Prostate gland (tissue), 2 donors: Measurements from ENCODE around the gene GFI1B. TPM values are rescaled to one million over a fixed set of nuclear protein-coding genes. Genes with fewer than 3 reads are reported as not detected.

Source experiments
- DNase-seq: peaks from one replicate; pipeline ENCODE4 v3.0.0-alpha.2; 2019; ENCODE audit warnings: low spot score
- H3K27ac ChIP-seq, 2 donors: fragments of 200-600 bp; sonication (generic); 2 replicates each; pipeline ENCODE4 v1.5.1; 2017 to 2019
- H3K27me3 ChIP-seq: fragments of 200-600 bp; sonication (generic); replicated peaks from 2 replicates; pipeline ENCODE4 v1.5.1; 2019; ENCODE audit not compliant: insufficient read depth
- H3K36me3 ChIP-seq, 2 donors: fragments of 200-600 bp; sonication (generic); 1 replicate in 1 of 2; 2 replicates in 1 of 2; pipeline versions ENCODE4 v1.5.1 to v1.8.1; 2017 to 2019
- H3K4me1 ChIP-seq: fragments of 200-600 bp; sonication (generic); replicated peaks from 2 replicates; pipeline ENCODE4 v1.5.1; 2019
- H3K4me3 ChIP-seq, 2 donors: fragments of 200-600 bp; sonication (generic); 2 replicates each; pipeline ENCODE4 v1.5.1; 2017 to 2019
- H3K9me3 ChIP-seq: fragments of 200-600 bp; sonication (generic); 2 replicates; pipeline ENCODE4 v1.5.1; 2017
- POLR2A ChIP-seq: fragments of 450-650 bp; IDR thresholded peaks from one replicate; pipeline ENCODE4 v1.6.1; 2016; ENCODE audit warnings: antibody characterized with exemption, mild to moderate bottlenecking
- POLR2AphosphoS5 ChIP-seq: sonication (generic); formaldehyde crosslinking; IDR thresholded peaks from one replicate; pipeline ENCODE4 v1.6.1; 2017; ENCODE audit warnings: antibody characterized with exemption
- WGBS: methylation state at CpG from one replicate; pipeline ENCODE4 v1.1.5; 2018; 5-methylcytosine and 5-hydroxymethylcytosine counted together
- intact Hi-C: fragments of 100-400 bp; cut with DNase I; formaldehyde crosslinking; loops from one replicate; pipeline ENCODE4 v1.14.2; 2022
- total RNA-seq, 2 donors: library from RNA; depleted of rRNA; stranded (reverse); fragments of >200 nt; gene quantifications; one replicate each; pipeline ENCODE4 v1.1.0, GENCODE V29; 2016
- TF ChIP-seq, protein P1 (sequence below), 4 experiments: fragments of 200-600 bp in 2 of 4; fragments of 450-650 bp in 2 of 4; sonication (generic) in 2 of 4; IDR thresholded peaks; 1 replicate in 3 of 4; 2 replicates in 1 of 4; pipeline ENCODE4 v1.5.1; 2016 to 2019; ENCODE audit warnings: antibody characterized with exemption in 4 of 4, mild to moderate bottlenecking in 2 of 4, moderate library complexity in 2 of 4

Gene GFI1B
- total RNA-seq, 2 donors from 2014 or later = 0.85 TPM; not detected in 1

- Histone ChIP-seq H3K36me3 (no peaks in the 10 kb centered on the region), H3K4me1 (no peaks in the 10 kb centered on the region), H3K4me3 (no peak overlapping the region), H3K27ac (no peak overlapping the region), H3K27me3 (peaks cover 3% of the 10 kb centered on the region), H3K9me3 (no peaks in the 10 kb centered on the region)
- TF ChIP-seq POLR2AphosphoS5 = no peak
- TF ChIP-seq, protein P1, sequence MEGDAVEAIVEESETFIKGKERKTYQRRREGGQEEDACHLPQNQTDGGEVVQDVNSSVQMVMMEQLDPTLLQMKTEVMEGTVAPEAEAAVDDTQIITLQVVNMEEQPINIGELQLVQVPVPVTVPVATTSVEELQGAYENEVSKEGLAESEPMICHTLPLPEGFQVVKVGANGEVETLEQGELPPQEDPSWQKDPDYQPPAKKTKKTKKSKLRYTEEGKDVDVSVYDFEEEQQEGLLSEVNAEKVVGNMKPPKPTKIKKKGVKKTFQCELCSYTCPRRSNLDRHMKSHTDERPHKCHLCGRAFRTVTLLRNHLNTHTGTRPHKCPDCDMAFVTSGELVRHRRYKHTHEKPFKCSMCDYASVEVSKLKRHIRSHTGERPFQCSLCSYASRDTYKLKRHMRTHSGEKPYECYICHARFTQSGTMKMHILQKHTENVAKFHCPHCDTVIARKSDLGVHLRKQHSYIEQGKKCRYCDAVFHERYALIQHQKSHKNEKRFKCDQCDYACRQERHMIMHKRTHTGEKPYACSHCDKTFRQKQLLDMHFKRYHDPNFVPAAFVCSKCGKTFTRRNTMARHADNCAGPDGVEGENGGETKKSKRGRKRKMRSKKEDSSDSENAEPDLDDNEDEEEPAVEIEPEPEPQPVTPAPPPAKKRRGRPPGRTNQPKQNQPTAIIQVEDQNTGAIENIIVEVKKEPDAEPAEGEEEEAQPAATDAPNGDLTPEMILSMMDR (IDR thresholded peaks at IDR 0.05) = no peak
- WGBS = 89% methylated on average over 14 of the region's 14 CpGs
- DNase-seq = no peak
- intact Hi-C loops = no loop called here
Observed at GRCh38 chr9:133004999-133005760, 26.7 kb downstream of the GFI1B start.

DNA sequence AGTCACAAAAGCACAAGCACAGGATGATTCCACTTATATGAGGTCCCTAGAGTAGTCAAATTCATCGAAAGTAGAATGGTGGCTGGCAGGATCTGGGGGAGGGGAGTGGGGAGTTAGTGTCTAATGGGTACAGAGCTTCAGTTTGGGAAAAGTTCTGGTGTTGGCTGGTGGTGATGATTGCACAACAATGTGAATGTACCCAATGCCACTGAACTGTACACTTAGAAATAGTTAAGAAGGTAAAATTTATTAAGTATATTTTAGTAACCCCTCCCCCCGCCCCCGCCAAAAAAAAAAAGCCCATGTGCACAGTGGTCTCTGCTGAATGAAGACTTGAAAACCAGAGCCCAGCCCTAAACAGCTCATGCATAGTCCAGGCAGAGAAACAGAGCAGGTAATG lies 27.5 kb downstream of the GFI1B start:
- Histone ChIP-seq H3K27ac (no peak overlapping the region), H3K4me3 (no peak overlapping the region), H3K9me3 (no peaks in the 10 kb centered on the region), H3K27me3 (peaks cover 3% of the 10 kb centered on the region), H3K4me1 (no peaks in the 10 kb centered on the region), H3K36me3 (no peaks in the 10 kb centered on the region)
- TF ChIP-seq POLR2AphosphoS5 (no peak), POLR2A (no peak)
- TF ChIP-seq, protein P1 (IDR thresholded peaks at IDR 0.05) = no peak
- 60% methylated on average over 3 of the region's 3 CpGs for WGBS
- intact Hi-C loops = no loop called here
- DNase-seq = no peak

DNA sequence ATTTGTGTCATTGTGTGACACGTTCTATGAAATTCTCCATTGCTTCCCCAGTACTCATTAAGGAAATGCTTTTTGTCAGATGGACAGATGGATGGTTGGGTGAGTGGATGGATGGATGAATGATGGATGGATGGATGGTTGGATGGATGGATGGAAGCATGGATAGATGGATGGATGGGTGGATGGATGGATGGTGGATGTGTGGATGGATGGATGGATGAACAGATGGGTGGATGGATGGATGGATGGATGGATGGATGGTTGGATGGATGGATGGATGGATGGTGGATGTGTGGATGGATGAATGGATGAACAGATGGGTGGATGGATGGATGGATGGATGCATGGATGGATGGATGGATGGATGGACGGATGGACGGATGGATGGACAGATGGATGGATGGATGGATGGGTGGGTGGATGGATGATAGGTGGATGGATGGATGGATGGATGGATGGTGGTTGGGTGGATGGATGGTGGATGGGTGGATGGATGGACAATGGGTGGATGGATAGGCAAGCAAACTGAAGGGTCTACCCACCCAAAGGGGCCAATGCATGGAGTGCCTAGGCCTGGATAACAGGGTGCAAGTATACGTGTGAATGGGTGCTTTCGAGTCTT lies 28.3 kb downstream of the GFI1B start:
- DNase-seq = no peak
- no peaks in the 10 kb centered on the region for H3K9me3 ChIP-seq
- peaks cover 3% of the 10 kb centered on the region for H3K27me3 ChIP-seq
- no peak for TF ChIP-seq POLR2AphosphoS5
- TF ChIP-seq POLR2A = no peak
- TF ChIP-seq, protein P1 (IDR thresholded peaks at IDR 0.05) = no peak
- WGBS = 85% methylated on average over 5 of the region's 5 CpGs
- intact Hi-C loops = no loop called here
- no peak overlapping the region for H3K27ac ChIP-seq
- no peaks in the 10 kb centered on the region for H3K4me1 ChIP-seq
- H3K36me3 ChIP-seq = no peaks in the 10 kb centered on the region
- H3K4me3 ChIP-seq = no peak overlapping the region

- no peak overlapping the region for H3K27ac ChIP-seq
- TF ChIP-seq POLR2A (no peak), POLR2AphosphoS5 (no peak)
- TF ChIP-seq, protein P1 (IDR thresholded peaks at IDR 0.05) = no peak
- no peaks in the 10 kb centered on the region for H3K9me3 ChIP-seq
- H3K4me3 ChIP-seq = no peak overlapping the region
- H3K36me3 ChIP-seq = no peaks in the 10 kb centered on the region
- intact Hi-C loops = no loop called here
- DNase-seq = no peak
- no peaks in the 10 kb centered on the region for H3K4me1 ChIP-seq
- H3K27me3 ChIP-seq = peaks cover 3% of the 10 kb centered on the region
- 82% methylated on average over 7 of the region's 7 CpGs for WGBS
Observed at GRCh38 chr9:133008406-133008805, 29.9 kb downstream of the GFI1B start.

GRCh38 chr9:133008824-133009223 lies 30.3 kb downstream of the GFI1B start:
- 61% methylated on average over 2 of the region's 2 CpGs for WGBS
- no peak for DNase-seq
- Histone ChIP-seq H3K4me3 (no peak overlapping the region), H3K36me3 (no peaks in the 10 kb centered on the region), H3K4me1 (no peaks in the 10 kb centered on the region), H3K27ac (no peak overlapping the region), H3K9me3 (no peaks in the 10 kb centered on the region), H3K27me3 (peaks cover 3% of the 10 kb centered on the region)
- TF ChIP-seq POLR2AphosphoS5 (no peak), POLR2A (no peak)
- TF ChIP-seq, protein P1 (IDR thresholded peaks at IDR 0.05) = no peak
- intact Hi-C loops = no loop called here
